ENCODE measurements around the gene SNCB. TPM values are rescaled to one million over a fixed set of nuclear protein-coding genes. Genes with fewer than 3 reads are reported as not detected.
A peak's percentile ranks its signal among the peaks of the same experiment; 100 is the strongest.

SNCB gene
- total RNA-seq, 2 donors from 2014 or later = not detected

DNA sequence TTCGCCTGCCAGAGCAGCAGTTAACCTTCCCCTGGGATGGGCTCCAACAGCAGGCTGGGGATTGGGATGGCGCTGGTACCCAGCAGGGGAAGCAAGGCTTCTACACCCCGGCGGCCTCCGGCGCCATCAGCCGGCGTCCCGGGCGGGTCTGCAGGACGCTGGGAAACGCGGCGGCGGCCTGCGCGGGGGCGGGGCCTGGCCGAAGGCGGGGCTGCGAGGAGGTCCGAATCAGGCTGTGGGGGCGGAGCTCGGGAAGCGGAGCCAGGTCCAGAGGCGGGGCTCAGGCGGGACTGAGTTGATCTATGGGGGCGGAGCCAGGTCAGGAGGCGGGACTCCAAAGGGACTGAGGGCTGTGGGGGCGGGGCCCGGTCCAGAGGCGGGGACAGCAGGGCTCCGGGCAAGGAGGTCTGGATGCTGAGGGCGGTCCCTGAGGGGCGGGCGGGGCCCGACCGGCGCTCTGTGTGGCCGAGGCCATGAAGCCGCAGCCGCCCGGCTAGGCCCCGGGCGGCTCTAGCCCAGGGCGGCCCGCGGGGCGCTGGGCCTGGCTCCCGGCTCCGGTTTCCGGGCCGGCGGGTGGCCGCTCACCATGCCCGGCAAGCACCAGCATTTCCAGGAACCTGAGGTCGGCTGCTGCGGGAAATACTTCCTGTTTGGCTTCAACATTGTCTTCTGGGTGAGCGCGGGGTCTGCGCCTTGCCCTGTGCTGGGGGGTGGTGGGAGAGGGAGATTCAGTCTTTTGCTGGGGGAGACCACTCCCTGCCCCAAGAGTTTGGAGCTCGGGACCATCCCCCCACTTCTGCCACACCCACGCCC, 16.9 kb upstream of the SNCB start, which contains the start of gene TSPAN17:
TSPAN17 (plus strand) TSS at position 455 of the 813 bp plus-strand sequence; CDS start at position 587, 132 bp downstream.
- peak; percentile 100 for DNase-seq (ENCODE audit: low spot score)
- intact Hi-C loops (cut with DNase I) = no loop called here

DNA sequence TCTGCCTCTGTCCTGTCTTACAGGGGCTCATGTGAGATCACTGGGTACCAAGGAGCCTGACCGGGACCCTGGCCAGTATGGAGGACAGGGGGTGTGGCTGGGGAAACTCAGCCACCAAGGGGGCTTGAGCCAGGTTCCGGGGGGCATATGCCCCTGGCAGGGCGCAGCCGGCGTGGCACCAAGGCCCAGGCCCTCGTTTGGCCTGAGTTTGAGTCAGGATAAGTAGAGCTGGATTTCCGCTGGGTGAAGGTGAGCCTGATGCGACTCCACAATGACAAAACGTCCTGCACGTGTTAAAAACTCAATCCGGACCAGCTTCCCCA, 16.3 kb upstream of the SNCB start:
- no peak for DNase-seq (ENCODE audit: low spot score)
- intact Hi-C loops (cut with DNase I) = no loop called here

DNA sequence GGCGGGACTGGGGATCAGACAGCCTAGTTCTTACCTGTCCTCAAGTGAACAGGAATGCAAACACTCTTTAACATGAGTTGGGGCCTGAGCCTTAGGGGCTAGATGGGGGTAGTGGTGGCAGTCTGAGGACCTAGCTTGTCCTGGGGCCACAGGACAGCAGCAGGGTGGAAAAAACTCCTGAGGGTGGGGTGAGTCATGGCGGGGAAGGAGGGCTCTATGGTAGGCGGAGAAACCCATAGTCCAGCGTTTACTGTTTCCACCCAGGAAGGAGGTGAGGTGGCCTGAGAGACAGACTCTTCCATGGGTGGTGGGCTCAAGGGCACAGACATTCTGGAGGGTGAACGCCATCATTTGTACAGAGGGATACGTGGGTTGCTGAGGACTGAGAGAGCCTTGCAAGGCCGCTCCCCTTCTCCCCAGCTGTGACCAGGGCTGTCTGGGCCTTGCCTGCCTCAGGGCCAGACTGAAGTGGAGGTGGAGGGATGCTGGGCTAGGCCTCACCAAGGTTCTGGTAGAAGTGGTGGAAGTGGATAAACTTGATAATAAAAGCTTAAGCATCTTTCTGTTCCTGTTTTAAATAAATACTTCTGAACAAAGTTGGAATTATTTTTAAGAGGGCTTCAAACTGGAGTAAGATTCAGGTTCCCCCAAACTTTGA, 15.8 kb upstream of the SNCB start:
- intact Hi-C loops (cut with DNase I) = no loop called here

DNA sequence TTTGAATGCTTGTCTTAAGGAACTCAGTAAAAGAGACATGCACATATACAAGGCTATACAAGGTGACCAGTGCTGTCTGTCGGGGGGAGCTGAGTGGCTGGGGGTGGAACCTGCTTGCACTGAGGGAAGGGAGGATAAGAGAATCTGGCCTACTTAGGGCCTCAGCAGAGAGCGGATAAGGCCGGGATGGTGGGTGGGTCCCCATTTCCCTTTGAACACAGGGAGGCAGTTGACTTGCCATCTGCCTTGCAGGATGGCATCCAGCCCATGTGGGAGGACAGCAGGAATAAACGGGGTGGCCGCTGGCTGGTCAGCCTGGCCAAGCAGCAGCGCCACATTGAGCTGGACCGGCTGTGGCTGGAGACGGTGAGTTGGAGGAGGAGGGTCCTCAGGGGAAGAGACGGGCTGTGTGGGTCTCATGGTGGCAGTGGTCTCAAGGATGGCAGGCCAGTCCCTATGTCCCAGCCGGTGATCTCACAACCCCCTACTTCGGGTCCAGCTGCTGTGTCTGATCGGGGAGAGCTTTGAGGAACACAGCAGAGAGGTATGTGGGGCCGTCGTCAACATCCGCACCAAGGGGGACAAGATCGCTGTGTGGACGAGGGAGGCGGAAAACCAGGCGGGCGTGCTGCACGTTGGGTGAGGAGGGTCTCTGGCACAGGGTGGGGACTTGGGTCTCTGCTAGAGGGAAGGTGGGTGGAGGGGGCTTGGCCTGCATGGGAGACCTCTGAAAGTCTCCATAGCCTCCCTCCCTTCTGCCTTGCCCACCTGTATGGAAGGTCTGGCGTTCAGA, 14.7 kb upstream of the SNCB start:
- DNase-seq (ENCODE audit: low spot score) = no peak
- intact Hi-C loops (cut with DNase I) = no loop called here

More for the DNA sequence above, 15.8 kb upstream of the SNCB start:
- DNase-seq (ENCODE audit: low spot score) = no peak

DNA sequence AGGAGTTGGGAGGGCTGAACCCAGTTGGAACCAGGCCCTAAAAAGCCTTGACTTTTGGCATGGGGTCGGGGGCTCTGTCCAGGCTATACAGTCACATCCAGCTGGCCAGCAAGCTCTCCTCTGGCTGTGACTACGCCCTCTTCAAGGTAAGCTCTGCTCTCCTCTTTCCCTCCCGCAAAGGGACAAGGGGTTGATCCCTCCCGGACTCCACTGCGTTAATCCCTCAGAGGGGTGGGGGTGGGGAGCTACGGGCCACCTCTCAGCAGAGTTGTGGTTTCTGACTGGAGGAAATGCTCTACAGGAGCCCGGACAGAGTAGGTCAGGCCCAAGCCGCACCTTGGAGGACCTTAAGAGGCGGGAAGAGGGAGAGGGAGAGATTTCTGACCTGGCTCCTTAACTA, 14.0 kb upstream of the SNCB start:
- no peak for DNase-seq (ENCODE audit: low spot score)
- intact Hi-C loops (cut with DNase I) = no loop called here

DNA sequence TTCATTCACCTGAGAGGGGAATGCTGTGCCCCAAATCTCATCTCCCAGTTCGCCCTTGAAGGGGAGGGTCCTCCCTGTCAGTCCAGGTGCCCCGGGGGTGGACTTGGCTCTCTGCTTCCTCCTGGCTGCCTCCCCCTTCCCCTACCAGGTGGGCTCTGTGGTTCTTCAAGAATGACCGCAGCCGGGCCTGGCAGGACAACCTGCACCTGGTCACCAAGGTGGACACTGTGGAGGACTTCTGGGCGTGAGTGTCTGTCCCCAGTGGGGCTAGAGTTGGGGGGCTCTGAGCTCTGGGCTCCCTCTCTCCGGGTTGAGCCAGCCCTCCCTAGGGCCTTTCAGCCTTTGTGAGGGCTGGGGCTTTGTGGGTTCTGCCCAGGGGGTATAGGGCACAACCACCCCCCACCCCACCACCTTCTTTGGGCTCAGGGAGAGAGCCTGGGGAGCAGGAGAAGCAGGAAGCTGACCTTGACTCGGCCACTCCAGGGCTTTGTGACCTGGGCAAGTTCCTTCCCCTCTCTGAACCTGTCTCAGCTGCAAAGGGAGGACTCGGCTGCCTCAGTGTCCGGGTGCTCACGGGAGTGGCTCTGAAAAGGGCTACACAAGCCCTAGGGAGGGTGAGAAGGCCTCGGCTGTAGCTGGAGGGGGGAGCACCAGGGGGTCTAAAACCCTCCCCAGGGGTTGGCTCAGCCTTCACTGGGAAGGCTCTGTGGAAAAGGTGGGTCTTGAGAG, 13.3 kb upstream of the SNCB start:
- peak; percentile 73 for DNase-seq (ENCODE audit: low spot score)
- intact Hi-C loops (cut with DNase I) = no loop called here

DNA sequence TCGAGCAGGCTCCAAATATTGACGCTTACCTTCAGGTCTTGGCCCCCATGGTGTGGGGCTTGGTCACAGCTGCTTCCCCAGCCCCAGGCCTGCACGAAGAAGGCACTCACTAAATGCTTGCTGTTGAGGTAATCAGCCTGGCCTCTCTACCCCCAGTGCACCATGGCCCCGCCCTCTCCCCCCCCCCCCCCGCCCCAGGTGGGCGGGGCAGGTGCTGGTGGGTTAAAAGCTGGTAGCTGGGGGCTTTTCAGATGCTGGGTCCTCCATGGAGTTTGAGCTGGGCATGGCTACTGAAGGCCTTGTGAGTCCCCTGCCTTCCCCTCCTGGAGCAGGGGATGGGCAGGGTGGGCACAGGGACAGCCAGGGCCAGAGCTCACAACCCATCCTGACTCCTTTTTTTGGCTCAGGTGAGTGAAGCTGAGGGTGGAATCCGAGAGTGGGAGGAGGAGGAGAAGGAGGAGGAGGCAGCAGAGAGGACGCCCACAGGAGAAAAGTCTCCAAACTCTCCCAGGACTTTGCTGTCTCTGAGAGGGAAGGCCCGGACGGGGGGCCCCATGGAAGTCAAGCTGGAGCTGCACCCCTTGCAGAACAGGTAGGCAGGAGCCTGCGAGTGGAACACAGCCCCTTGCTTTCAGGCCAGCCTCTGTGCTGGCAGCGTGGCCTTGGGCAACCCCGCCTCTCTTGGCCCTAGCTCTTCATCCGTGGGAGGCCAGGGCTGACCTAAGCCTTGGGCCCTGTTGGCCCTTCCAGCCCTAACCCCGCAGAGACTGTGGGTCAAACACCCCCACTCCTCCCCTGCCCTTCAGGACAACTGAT, 12.5 kb upstream of the SNCB start:
- intact Hi-C loops (cut with DNase I) = no loop called here
- DNase-seq (ENCODE audit: low spot score) = no peak

DNA sequence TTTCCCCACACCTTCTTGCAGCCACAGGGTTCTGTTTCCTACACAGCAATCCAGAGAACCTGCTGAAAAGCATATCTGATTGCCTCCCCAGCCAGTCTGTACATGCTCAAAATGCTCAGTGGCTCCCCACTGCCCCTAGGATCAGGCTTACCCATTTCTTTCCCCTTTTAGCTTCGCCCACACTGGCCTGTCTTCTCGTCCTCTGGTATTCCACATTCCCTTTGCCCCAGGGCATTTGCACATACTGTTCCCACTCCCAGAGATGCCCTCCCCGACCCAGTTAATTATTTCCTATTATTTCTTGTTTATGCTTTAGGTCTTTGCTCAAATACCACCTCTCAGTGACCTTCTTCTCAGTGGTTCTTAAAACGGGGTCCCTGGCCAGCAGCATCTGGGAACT, 10.3 kb upstream of the SNCB start:
- no peak for DNase-seq (ENCODE audit: low spot score)
- intact Hi-C loops (cut with DNase I) = no loop called here

GRCh38 chr5:176639981-176640380, 9.6 kb upstream of the SNCB start:
- DNase-seq (ENCODE audit: low spot score) = no peak
- intact Hi-C loops (cut with DNase I) = no loop called here

GRCh38 chr5:176639208-176639607, 8.9 kb upstream of the SNCB start:
- no peak for DNase-seq (ENCODE audit: low spot score)
- intact Hi-C loops (cut with DNase I) = no loop called here

DNA sequence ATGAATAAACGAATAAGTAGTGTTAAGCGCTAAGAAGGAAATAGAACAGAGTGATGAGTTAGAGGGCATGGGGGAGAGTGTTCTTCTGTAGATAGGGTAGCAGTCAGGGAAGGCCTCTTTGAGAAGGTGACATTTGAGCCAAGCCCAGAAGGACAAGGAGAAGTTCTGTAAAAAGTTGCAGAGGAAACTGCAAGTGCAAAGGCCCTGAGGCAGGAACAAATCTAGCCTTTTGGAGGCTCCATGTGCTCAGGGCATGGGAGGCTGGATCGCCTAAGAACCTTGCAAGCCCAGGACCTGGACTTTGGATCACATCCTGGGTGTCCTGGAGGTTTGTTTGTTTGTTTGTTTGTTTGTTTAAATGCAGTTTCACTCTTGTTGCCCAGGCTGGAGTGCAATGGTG, 8.1 kb upstream of the SNCB start:
- intact Hi-C loops (cut with DNase I) = no loop called here
- DNase-seq (ENCODE audit: low spot score) = no peak

DNA sequence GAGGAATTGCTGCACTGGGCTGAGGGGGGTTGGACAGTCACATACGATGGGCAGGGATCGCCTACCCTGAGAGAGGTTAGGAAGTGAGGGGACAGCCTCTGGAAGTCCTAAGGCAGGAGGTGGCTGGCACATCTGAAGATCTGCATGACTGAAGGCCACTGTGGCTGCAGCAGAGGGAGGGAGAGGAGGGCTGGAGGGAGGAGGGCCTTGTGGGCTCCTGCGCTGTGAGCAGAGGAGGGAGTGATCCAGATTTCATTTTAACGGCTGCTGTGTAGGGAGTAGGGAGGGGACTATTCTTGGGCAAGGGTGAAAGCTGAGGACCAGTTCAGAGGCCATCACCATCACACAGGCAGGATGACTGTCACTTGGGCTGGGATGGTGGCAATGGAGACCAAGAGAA, 7.2 kb upstream of the SNCB start:
- DNase-seq (ENCODE audit: low spot score) = no peak
- intact Hi-C loops (cut with DNase I) = no loop called here

DNA sequence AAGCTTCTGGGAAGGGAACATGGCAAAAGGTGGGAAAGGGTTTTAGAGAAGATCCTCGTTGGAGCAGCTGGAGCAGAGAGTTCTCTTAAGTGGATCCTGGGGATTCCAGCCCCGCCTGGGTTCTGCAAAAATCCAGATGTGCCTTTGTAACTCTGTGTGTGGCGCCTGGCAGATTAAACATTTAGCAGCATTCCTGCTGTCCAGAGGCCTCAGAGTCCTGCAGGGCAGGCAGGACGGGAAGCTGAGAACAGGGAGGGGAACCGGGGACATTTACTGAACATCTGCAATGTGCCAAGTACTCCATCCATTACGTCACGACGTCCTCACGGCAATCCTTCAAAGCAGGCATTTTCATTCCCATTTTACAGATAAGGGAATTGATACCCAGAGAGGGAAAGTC, 6.1 kb upstream of the SNCB start:
- no peak for DNase-seq (ENCODE audit: low spot score)
- intact Hi-C loops (cut with DNase I) = no loop called here

DNA sequence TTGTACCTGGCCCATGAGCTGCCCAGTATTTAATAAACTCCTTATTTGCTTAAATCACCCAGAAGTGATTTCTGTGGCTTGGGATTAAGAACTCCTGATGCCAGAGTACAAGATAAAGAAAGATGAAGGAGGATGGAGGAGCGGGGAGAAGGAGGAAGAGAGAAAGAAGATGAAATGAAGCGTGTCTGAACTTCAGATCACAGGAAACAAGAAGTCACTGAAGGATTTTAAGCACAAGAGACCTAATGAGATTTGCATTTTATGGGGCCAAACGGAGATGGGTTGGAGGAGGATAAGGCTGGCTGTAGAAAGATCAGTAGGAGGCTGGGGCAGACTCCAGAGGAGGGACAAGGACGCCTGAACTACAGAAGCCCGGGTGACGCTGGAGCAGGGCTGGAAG, 3.3 kb upstream of the SNCB start:
- no peak for DNase-seq (ENCODE audit: low spot score)
- intact Hi-C loops (cut with DNase I) = no loop called here

GRCh38 chr5:176632745-176633144, 2.4 kb upstream of the SNCB start:
- intact Hi-C loops (cut with DNase I) = no loop called here
- DNase-seq (ENCODE audit: low spot score) = no peak

- intact Hi-C loops (cut with DNase I) = no loop called here
- no peak for DNase-seq (ENCODE audit: low spot score)
Measured at GRCh38 chr5:176631383-176632200, 1.3 kb upstream of the SNCB start.

- intact Hi-C loops (cut with DNase I) = no loop called here
- DNase-seq (ENCODE audit: low spot score) = no peak
Measured at GRCh38 chr5:176630681-176631222, 418 bp upstream of the SNCB start.

Data from posterior vena cava (tissue), 2 donors.